ENCODE measurements around the gene HDAC9.

- TF ChIP-seq EZH2 (IDR thresholded peaks at IDR 0.05; ENCODE audit: low read depth): no peak
- TF ChIP-seq, protein P1, sequence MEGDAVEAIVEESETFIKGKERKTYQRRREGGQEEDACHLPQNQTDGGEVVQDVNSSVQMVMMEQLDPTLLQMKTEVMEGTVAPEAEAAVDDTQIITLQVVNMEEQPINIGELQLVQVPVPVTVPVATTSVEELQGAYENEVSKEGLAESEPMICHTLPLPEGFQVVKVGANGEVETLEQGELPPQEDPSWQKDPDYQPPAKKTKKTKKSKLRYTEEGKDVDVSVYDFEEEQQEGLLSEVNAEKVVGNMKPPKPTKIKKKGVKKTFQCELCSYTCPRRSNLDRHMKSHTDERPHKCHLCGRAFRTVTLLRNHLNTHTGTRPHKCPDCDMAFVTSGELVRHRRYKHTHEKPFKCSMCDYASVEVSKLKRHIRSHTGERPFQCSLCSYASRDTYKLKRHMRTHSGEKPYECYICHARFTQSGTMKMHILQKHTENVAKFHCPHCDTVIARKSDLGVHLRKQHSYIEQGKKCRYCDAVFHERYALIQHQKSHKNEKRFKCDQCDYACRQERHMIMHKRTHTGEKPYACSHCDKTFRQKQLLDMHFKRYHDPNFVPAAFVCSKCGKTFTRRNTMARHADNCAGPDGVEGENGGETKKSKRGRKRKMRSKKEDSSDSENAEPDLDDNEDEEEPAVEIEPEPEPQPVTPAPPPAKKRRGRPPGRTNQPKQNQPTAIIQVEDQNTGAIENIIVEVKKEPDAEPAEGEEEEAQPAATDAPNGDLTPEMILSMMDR (conservative IDR thresholded peaks at IDR 0.05): no peak
These were observed 20.6 kb upstream of the HDAC9 start for GRCh38 chr7:18474944-18475343.

All from PC-9 (cell line).